GM13977 (cell line): Measurements from ENCODE around the gene GTF3C2.
"Not testable (repeated sequence)": the region's sequence is repeated elsewhere in the genome, so short reads cannot be mapped to it uniquely, and the experiment has no call there.

ENCODE experiments used
- DNase-seq: peaks from one replicate; pipeline ENCODE4 v3.0.0; 2012; ENCODE audit warnings: low spot score
- in situ Hi-C: fragments of 300-500 bp; cut with MboI; formaldehyde crosslinking; loops from one replicate; pipeline ENCODE4 v1.12.0; 2022; ENCODE audit warnings: low sequenced_read_pairs, low pct_unique_long_range_greater_than_20kb, mixed read lengths, inconsistent platforms; ENCODE audit not compliant: unreplicated experiment
- TF ChIP-seq, protein P1 (sequence below): IDR thresholded peaks from 2 replicates; pipeline ENCODE4 v1.5.1; 2012; ENCODE audit warnings: mild to moderate bottlenecking, control low read depth; ENCODE audit not compliant: insufficient read depth; ENCODE audit errors: extremely low read depth, missing control alignments

Gene GTF3C2

GRCh38 chr2:27356056-27356381 is 545 bp downstream of the GTF3C2 start:
- in situ Hi-C loops = no loop called here
- peak; percentile 68 for DNase-seq
- TF ChIP-seq, protein P1, sequence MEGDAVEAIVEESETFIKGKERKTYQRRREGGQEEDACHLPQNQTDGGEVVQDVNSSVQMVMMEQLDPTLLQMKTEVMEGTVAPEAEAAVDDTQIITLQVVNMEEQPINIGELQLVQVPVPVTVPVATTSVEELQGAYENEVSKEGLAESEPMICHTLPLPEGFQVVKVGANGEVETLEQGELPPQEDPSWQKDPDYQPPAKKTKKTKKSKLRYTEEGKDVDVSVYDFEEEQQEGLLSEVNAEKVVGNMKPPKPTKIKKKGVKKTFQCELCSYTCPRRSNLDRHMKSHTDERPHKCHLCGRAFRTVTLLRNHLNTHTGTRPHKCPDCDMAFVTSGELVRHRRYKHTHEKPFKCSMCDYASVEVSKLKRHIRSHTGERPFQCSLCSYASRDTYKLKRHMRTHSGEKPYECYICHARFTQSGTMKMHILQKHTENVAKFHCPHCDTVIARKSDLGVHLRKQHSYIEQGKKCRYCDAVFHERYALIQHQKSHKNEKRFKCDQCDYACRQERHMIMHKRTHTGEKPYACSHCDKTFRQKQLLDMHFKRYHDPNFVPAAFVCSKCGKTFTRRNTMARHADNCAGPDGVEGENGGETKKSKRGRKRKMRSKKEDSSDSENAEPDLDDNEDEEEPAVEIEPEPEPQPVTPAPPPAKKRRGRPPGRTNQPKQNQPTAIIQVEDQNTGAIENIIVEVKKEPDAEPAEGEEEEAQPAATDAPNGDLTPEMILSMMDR = no peak

- TF ChIP-seq, protein P1 = no peak
- DNase-seq = no peak
- in situ Hi-C loops = no loop called here
Observed at GRCh38 chr2:27354597-27354927, 2.0 kb downstream of the GTF3C2 start.

DNA sequence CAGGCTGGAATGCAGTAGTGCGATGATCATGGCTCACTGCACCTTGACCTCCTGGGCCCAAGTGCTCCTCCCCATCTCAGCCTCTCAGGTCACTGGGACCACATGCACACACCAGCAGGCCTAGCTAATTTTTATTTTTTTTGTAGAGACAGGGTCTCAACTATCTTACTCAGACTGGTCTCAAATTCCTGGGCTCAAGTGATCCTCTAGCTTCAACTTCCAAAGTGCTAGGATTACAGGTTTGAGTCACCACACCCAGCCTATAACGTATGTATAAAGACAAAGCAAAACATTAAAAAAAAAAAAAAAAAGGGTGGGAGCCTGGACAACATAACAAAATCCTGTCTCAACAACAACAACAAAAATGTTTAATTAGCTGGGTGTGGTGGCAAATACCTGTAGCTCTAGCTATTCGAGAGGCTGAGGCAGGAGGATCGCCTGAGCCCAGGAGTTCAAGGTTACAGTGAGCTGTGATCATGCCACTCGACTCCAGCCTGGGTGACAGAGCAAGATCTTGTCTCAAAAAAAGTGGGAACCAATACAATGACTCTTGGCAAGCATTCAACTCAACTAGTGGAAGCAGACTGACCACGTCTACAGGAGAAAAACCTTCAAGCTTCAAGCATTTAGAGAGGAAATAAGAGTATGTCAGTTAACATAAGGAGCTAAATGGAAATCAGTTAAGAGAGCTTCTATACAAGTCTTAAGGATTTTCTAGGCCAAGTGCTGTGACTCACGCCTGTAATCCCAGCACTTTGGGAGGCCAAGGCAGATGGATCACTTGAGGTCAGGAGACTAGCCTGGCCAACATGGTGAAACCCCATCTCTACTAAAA is 2.6 kb downstream of the GTF3C2 start:
- TF ChIP-seq, protein P1 = no peak
- DNase-seq = no peak
- in situ Hi-C loops = no loop called here

GRCh38 chr2:27353386-27353761 is 3.2 kb downstream of the GTF3C2 start:
- DNase-seq, in situ Hi-C loops: not testable (repeated sequence)

GRCh38 chr2:27351802-27352598 is 4.6 kb downstream of the GTF3C2 start:
- TF ChIP-seq, protein P1 = no peak
- in situ Hi-C loops = no loop called here
- no peak for DNase-seq

- no peak for DNase-seq
- in situ Hi-C loops = no loop called here
- TF ChIP-seq, protein P1 = no peak
Observed at GRCh38 chr2:27350106-27350693, 6.4 kb downstream of the GTF3C2 start.

GRCh38 chr2:27347641-27348040 is 8.9 kb downstream of the GTF3C2 start:
- no peak for DNase-seq
- TF ChIP-seq, protein P1 = no peak
- in situ Hi-C loops = no loop called here
